Measurements from ENCODE around the gene CAPN5.

The CAPN5 gene

DNA sequence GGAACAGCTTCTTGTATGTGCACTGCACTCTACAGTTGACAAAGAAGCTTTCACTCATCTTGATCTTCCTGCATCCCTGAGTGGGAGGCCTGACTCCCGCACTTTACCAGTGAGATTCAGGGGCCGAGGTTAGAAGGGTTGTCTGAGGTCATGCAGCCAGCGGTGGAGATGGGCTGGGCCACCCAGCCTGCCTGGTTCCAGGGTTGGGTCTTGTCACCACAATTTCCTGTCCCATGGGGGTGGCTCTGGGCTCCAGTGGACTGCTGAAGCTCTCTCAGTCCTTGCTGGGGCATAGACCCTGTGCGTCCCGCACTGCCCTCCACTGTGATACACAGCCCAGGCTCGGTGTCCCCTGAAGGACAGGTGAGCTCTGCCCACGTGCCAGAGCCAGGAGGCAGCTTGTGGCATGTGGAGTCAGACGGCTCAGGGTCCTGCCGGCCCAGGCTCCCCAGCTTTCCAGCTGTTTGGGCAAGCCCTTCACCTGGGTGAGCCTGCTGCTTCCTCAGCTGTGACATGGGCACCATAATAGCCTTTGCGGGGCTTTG is 54.4 kb downstream of the CAPN5 start:
- no peak overlapping the region for H3K4me3 ChIP-seq (ENCODE audit: low read depth, low read length)
- TF ChIP-seq, protein P1, sequence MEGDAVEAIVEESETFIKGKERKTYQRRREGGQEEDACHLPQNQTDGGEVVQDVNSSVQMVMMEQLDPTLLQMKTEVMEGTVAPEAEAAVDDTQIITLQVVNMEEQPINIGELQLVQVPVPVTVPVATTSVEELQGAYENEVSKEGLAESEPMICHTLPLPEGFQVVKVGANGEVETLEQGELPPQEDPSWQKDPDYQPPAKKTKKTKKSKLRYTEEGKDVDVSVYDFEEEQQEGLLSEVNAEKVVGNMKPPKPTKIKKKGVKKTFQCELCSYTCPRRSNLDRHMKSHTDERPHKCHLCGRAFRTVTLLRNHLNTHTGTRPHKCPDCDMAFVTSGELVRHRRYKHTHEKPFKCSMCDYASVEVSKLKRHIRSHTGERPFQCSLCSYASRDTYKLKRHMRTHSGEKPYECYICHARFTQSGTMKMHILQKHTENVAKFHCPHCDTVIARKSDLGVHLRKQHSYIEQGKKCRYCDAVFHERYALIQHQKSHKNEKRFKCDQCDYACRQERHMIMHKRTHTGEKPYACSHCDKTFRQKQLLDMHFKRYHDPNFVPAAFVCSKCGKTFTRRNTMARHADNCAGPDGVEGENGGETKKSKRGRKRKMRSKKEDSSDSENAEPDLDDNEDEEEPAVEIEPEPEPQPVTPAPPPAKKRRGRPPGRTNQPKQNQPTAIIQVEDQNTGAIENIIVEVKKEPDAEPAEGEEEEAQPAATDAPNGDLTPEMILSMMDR (IDR thresholded peaks at IDR 0.05; ENCODE audit: control insufficient read depth, extremely low read depth, insufficient read depth): no peak
- DNase-seq (ENCODE audit: low read depth): no peak

DNA sequence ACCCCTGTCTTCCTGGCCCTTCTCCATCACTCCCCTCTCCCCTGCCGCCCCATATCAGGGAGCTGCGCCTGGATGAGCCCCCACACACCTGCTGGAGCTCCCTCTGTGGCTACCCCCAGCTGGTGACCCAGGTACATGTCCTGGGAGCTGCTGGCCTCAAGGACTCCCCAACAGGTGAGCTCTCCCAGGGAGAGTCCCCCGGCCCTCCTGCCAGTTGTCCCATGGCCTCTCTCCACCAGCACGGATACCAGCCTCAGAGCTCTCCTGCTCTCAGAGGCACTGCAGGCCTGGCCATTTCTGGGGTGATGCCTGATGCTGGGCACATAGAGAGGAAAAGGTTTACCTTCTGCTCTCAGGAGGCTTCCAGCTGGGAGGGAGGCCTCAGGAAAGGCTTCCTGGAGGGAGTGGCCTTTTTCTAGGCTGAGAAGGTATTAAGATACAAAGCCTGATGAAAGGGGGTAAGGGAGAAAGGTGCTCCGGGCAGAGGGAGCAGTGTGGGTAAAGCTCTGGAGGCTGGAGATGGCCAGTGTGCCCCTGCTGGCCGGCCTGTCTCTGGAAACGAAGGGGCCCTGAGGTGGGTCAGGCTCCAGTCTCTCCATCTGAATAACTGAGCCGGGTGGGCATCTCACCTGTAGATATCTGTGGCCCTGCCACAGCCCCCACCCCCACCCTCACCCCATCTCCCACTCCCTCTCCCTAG is 55.3 kb downstream of the CAPN5 start:
- DNase-seq (ENCODE audit: low read depth): no peak
- TF ChIP-seq, protein P1 (IDR thresholded peaks at IDR 0.05; ENCODE audit: control insufficient read depth, extremely low read depth, insufficient read depth): no peak
- no peak overlapping the region for H3K4me3 ChIP-seq (ENCODE audit: low read depth, low read length)

DNA sequence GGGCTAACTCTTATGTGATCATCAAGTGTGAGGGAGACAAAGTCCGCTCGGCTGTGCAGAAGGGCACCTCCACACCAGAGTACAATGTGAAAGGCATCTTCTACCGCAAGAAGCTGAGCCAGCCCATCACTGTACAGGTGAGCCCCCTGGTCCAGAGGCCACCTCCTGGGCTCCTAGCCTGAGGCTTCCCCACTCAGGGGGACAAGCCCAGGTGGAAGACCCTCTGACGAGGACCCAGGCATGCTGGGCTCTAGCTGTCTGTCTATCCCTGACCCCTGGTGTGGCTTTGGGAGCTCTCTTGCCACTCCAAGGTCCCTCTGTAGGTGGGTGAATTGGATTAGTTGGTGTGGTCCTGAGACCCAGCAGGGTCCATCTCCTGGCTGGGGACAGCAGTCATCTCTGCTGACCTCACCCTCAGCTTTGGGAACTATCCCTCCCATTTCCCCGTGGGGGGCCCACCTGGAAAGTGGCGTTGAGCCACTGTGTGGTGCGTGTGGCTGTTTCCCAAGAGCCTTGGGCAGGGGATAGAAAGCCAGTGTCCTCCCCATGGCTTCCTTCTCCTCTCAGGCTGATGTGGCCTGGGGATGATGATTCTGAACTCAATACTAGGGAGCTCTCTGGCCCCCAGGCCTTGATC is 55.9 kb downstream of the CAPN5 start:
- DNase-seq (ENCODE audit: low read depth): no peak
- TF ChIP-seq, protein P1 (IDR thresholded peaks at IDR 0.05; ENCODE audit: control insufficient read depth, extremely low read depth, insufficient read depth): no peak
- no peak overlapping the region for H3K4me3 ChIP-seq (ENCODE audit: low read depth, low read length)

DNA sequence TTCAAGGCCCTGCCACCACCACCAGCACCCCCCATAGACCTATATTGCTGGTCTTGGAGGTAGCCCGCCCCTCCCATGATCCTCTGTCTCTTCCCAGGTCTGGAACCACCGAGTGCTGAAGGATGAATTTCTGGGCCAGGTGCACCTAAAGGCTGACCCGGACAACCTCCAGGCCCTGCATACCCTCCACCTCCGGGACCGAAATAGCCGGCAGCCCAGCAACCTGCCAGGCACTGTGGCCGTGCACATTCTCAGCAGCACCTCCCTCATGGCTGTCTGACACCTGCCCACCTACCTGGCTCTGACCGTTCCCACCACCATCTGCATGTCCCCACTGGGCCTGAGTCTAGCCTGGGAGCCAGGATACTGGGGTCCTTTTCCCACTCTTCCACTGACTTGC is 56.8 kb downstream of the CAPN5 start:
- TF ChIP-seq, protein P1 (IDR thresholded peaks at IDR 0.05; ENCODE audit: control insufficient read depth, extremely low read depth, insufficient read depth): no peak
- DNase-seq (ENCODE audit: low read depth): no peak
- H3K4me3 ChIP-seq (ENCODE audit: low read depth, low read length): no peak overlapping the region

DNA sequence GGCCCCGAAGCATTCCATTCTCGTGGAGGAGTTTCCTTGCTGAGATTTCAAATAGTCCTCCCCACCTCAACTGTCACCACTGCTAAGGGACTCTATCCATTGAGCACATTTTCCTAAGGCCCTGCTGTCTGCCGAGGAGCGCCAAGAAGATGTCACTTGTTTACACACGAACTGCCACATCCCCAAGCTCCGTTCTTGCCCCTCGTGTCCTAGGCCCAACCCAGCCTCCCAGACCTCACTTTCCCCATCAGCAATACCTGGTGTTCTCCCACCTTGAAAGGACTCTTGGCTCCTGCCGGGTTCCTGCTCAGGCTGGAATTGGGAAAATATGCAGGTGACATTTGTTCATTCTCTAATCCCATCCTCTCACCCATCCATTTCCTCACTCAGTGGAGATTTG is 57.3 kb downstream of the CAPN5 start:
- H3K4me3 ChIP-seq (ENCODE audit: low read depth, low read length): no peak overlapping the region
- TF ChIP-seq, protein P1 (IDR thresholded peaks at IDR 0.05; ENCODE audit: control insufficient read depth, extremely low read depth, insufficient read depth): no peak
- no peak for DNase-seq (ENCODE audit: low read depth)

DNA sequence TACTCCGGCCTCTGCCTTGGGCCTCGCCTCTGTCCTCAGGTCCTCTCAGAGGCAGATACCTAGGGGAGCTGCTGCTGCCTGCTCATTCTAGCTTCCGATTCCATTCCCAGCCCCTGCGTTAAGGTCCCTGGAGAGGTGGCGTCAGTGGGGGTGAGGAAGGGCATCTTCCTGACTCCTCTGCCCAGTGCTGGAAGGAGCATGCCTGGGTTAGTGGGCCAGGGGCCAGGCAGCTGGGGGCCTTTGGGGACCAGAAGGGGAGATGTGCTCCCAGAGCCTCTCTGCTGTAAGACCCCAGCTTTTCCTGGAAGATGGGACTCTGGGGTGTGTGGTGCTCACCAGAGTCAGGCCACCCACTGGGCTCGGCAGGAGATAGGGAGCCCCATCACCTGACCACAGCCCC is 57.7 kb downstream of the CAPN5 start:
- TF ChIP-seq, protein P1 (IDR thresholded peaks at IDR 0.05; ENCODE audit: control insufficient read depth, extremely low read depth, insufficient read depth): no peak
- no peak overlapping the region for H3K4me3 ChIP-seq (ENCODE audit: low read depth, low read length)
- DNase-seq (ENCODE audit: low read depth): no peak

All from LNCaP clone FGC (cell line).